Astrocyte of the cerebellum (primary cell): Measurements from ENCODE around the gene AKNA.

Experiments used
- DNase-seq: peaks from one replicate; pipeline ENCODE4 v3.0.0-alpha.2; 2011; ENCODE audit warnings: low read depth
- H3K4me3 ChIP-seq: 2 replicates; pipeline ENCODE4 v1.5.1; 2011; ENCODE audit warnings: mild to moderate bottlenecking, low read depth, low read length, moderate library complexity
- in situ Hi-C: cut with HindIII; loops from 2 replicates; pipeline ENCODE4 v1.10.0; 2017; ENCODE audit warnings: low sequenced_read_pairs
- TF ChIP-seq, protein P1 (sequence below): IDR thresholded peaks from 2 replicates; pipeline ENCODE4 v1.5.1; 2012; ENCODE audit warnings: low read length, low read depth, moderate library complexity, mild to moderate bottlenecking; ENCODE audit errors: missing control alignments

Gene AKNA

DNA sequence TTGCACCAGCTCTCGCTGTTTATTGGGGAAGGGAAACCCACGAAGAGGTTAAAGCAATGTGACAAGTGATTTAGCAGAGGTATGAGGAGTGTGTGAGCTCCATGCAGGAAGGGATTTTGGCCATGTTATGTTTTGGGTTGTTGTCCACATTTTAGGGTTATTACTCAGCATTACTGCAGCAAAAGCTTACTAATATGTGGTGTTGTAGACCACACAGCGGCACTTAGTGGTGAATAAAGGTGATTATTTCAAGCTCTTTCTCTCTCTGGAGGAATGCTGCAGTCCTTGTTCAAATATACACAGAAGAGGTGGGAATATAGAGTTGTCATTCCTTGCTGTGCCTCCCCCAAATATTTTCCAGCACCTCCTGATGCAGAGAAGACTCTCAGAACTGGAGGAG is 29.7 kb upstream of the AKNA start:
- TF ChIP-seq, protein P1, sequence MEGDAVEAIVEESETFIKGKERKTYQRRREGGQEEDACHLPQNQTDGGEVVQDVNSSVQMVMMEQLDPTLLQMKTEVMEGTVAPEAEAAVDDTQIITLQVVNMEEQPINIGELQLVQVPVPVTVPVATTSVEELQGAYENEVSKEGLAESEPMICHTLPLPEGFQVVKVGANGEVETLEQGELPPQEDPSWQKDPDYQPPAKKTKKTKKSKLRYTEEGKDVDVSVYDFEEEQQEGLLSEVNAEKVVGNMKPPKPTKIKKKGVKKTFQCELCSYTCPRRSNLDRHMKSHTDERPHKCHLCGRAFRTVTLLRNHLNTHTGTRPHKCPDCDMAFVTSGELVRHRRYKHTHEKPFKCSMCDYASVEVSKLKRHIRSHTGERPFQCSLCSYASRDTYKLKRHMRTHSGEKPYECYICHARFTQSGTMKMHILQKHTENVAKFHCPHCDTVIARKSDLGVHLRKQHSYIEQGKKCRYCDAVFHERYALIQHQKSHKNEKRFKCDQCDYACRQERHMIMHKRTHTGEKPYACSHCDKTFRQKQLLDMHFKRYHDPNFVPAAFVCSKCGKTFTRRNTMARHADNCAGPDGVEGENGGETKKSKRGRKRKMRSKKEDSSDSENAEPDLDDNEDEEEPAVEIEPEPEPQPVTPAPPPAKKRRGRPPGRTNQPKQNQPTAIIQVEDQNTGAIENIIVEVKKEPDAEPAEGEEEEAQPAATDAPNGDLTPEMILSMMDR, result no peak
- in situ Hi-C loops, result no loop called here
- peak; percentile 66 for DNase-seq
- H3K4me3 ChIP-seq, result no peak overlapping the region

GRCh38 chr9:114416906-114417305 is 29.1 kb upstream of the AKNA start:
- no peak for DNase-seq
- in situ Hi-C loops, result no loop called here
- H3K4me3 ChIP-seq, result no peak overlapping the region
- TF ChIP-seq, protein P1, result no peak

GRCh38 chr9:114416290-114416689 is 28.5 kb upstream of the AKNA start:
- in situ Hi-C loops, result no loop called here
- no peak overlapping the region for H3K4me3 ChIP-seq
- TF ChIP-seq, protein P1, result no peak
- no peak for DNase-seq

DNA sequence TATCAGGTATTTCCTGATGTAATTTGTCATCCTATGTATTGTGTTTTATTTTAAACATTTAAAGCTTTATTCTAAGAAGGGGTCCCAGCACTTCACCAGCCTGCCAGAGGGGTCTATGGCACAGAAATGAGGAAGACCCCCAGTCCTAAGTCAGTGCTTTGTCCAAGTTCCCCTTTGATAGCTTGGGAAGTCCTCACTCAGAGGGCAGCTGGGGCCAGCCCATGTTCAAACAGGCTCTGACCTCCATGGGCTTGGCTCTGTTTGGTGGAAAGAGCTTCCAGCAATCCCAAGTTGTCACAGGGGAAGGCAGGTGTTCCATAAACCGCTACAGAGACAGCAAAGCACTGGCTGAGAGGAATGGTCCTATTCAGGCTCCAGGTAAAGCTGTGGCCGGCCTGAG is 26.6 kb upstream of the AKNA start:
- TF ChIP-seq, protein P1, result no peak
- in situ Hi-C loops, result no loop called here

GRCh38 chr9:114413861-114414301 is 26.1 kb upstream of the AKNA start:
- H3K4me3 ChIP-seq, result no peak overlapping the region
- TF ChIP-seq, protein P1, result no peak
- peak; percentile 91 for DNase-seq
- in situ Hi-C loops, result no loop called here

More for the DNA sequence above, 26.6 kb upstream of the AKNA start:
- DNase-seq, result no peak
- H3K4me3 ChIP-seq, result no peak overlapping the region

- in situ Hi-C loops, result no loop called here
- TF ChIP-seq, protein P1, result no peak
- DNase-seq, result no peak
- no peak overlapping the region for H3K4me3 ChIP-seq
Measured at GRCh38 chr9:114412048-114412683, 24.4 kb upstream of the AKNA start.
